CD4-positive, alpha-beta T cell treated with Interleukin-4 for 1 hour (primary cell): ENCODE measurements around the gene PDS5B.

Experiments
- DNase-seq, 2 donors: peaks; one replicate each; pipeline ENCODE4 v3.0.0-alpha.2; 2020 to 2022

PDS5B gene

DNA sequence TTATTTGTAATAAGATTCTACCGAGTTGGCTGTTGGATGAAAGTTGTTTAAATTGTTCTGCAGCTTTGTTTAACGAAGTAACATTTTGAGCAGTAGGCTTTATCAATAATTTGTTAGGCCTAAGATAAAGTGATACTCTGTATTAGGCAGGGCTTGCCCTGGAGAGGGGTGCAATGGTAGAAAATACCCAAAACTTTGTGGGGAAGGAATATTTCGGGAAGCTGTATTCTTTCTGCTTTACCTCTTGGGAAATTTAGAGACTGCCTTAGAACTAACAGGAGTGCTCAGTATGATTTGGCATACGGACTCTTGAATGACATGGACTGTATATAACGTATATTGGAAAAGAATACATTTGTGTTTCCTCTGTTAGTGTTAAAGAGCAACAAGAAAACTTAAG is 2.5 kb downstream of the PDS5B start:
- no peak for DNase-seq

- DNase-seq: no peak
Measured at GRCh38 chr13:32589471-32589870, 3.2 kb downstream of the PDS5B start.

DNA sequence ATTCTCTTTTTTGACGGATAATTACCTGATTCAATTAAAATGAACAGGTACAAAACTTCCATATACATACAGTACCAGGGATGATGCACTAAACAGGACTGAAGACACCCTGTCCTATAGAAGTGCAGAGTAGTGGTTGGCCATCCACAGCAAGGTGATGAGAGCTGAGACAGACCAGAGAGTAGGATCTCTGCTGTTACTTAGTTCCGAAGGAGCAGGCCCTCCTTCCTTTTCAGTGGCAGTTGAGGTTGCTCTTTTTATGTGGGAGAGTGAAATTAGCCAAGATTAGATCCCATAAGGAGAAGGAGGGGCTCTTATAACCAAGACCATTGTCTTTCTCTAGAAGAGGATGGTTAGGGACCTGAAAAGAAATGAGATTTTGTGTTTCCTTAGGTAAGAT is 4.0 kb downstream of the PDS5B start:
- no peak for DNase-seq

GRCh38 chr13:32592082-32592481 is 5.8 kb downstream of the PDS5B start:
- no peak for DNase-seq

DNA sequence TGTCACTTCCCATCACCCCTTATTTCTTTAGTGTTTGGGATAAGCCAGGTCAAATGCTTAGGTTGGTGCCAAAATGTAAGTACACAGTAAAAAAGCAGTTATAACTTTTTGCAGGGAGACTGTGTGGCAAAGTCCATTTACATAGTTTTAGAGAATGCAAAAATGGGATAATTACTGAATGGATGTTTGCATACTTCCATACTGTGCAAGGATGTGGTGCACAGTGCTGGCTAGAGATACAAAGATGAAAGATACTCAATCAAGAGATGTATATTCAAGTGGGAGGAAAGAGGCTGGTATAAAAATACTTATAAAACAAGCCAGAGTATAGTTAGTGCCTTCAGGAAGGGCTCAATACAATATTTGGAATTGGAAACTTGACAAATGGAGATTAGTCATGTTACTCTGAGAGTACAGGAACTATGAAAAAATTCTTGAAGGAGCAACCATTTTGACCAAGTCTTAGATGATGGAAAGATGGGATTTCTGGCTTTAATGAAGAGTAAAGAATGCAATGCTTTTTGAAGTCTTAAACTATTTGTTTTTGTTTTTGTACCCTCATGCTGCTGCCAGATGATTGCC is 8.0 kb downstream of the PDS5B start:
- no peak for DNase-seq

DNA sequence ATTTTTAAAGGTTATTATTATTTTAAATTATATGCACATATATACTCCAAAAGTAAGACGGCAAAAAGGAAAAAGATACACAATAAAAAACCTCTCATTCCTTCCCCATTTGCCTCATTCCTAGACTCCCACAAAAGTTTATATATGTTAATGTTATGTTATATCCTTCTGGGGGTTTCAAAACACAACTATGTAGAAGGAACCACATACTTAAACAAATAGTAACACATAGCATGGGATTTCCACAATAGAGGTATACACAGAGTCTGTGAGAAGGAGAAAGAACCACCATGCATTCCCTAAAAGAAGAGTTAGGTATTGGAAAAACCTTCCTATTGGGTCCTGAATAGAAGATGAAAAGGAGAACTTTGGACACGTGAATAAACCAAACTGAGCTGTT is 9.1 kb downstream of the PDS5B start:
- no peak for DNase-seq

DNA sequence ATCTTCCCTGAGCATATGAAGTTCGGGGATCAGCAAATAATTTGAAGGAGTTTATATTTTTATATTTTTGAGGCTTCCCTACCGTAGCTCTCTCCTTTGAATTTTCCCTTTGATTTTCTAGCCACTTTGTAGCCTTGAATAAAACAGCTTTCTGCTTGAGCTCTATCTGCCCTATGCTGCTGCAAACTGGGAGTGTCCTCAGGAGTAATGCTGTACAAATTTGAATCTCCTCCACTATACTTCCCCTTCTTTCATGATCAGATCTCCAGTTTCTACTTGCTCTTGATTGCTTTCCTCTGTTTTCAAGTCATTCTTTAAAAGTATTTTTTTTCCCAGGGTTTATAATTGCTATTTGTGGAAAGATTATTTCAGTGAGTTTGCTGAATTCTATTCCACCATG is 14.6 kb downstream of the PDS5B start:
- no peak for DNase-seq

- no peak for DNase-seq
Measured at GRCh38 chr13:32609428-32609827, 23.2 kb downstream of the PDS5B start.

DNA sequence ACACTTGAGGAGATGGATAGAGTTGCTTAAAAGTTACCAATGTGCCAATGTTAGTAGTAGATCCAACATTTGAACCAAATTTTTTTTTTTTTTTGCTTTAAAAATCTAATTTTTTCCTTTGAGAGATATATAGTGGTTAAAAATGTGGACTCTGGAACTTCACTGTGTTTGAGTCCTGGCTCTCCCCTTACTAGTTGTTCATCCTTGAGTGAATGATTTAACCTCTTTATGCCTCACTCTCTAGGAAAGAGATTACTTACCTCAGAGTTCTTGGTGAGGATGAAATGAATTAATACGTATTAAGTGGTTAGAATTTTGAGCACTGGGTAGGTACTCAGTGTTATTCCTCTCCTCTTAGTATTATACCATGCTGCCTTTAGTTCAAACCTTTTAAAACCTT is 24.3 kb downstream of the PDS5B start:
- no peak for DNase-seq

GRCh38 chr13:32610977-32611376 is 24.7 kb downstream of the PDS5B start:
- no peak for DNase-seq

DNA sequence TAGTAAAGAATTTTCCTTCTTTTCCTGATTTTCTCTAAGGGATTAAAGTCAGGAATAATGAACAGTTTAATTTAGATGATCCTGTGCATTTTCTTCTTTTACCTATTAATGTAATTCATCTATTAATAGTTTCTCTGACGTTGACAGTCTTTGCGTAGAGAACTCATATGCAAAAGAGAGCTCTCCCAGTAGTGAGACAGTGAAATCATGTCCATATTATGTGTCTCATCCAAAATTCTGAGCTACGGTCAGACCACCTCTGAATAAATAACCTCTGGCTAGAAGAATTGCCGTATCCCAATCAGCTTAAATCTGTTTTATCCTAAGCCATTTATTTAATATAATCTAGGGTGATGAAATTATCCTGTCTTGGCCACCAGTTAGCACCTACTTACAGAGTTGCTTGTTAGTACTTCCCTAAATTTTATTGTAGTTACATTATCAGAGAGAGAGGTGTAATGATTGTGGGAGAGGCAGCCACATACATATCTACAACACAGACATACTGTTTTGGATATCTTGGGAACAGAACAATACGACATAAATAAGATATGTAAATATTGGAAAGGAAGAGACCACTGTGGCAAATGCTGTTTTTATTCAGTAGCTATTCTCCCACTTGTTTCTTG is 30.7 kb downstream of the PDS5B start:
- DNase-seq: no peak

- DNase-seq: no peak
Measured at GRCh38 chr13:32622827-32623226, 36.6 kb downstream of the PDS5B start.

- no peak for DNase-seq
Measured at GRCh38 chr13:32624441-32624840, 38.2 kb downstream of the PDS5B start.

GRCh38 chr13:32627793-32628192 is 41.5 kb downstream of the PDS5B start:
- no peak for DNase-seq

DNA sequence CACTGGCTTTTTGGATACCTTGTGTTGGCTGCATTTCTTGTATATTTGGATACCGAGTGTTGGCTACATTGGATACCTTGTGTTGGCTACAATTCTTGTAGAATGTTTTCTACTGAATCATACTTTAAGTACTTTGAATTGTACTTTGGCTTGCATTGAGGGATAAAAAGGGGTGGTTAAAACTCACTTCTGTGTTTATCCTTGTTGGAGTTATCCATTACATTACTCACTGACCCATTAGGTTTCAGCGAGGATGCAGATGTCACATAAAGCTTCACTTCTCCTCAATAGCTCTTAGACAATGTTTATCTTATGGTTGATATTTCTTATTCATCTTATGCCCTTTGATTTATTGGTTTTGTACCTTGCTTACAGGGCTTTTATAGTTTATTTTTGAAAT is 43.1 kb downstream of the PDS5B start:
- DNase-seq: no peak

- DNase-seq: no peak
Measured at GRCh38 chr13:32629866-32630265, 43.6 kb downstream of the PDS5B start.

DNA sequence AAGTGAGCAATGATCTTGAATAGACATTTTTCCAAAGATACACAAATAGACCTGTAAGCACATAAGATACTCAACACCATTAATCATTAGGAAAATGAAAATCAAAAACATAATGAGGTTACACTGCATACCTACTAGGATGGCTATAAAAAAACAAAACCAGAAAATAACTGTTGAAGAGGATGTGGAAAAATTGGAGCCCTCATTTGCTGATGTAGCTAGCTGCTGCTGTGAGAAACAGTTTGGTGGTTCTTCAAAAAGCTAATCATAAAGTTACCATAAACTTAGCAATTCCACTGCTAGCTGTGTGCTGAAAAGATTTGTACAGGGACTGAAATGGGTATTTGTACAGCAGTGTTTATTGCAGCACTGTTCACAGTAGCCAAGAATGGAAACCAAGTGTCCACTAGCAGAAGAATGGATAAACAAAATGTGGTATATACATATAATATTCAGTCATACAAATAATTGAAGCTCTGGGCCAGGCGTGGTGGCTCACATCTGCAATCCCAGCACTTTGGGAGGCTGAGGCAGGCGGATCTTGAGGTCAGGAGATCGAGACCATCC is 46.2 kb downstream of the PDS5B start:
- DNase-seq: no peak

GRCh38 chr13:32636711-32637110 is 50.5 kb downstream of the PDS5B start:
- DNase-seq: no peak

- no peak for DNase-seq
Measured at GRCh38 chr13:32638739-32639138, 52.5 kb downstream of the PDS5B start.

- peak; percentile 66 to 73 for DNase-seq
Measured at GRCh38 chr13:32639502-32640105, 53.4 kb downstream of the PDS5B start.

GRCh38 chr13:32642316-32642715 is 56.1 kb downstream of the PDS5B start:
- DNase-seq: no peak

- no peak for DNase-seq
Measured at GRCh38 chr13:32642858-32643257, 56.6 kb downstream of the PDS5B start.

GRCh38 chr13:32645854-32646253 is 59.6 kb downstream of the PDS5B start:
- peak; percentile 19 to 33 for DNase-seq

GRCh38 chr13:32647926-32648325 is 61.7 kb downstream of the PDS5B start:
- no peak for DNase-seq
